H1 (cell line): ENCODE results near the gene CNNM3. TPM values are rescaled to one million over a fixed set of nuclear protein-coding genes. Genes with fewer than 3 reads are reported as not detected.

Experiments used
- ASH2L ChIP-seq: fragments of 200-600, 300-600 bp; sonication (generic); IDR thresholded peaks from one replicate; pipeline ENCODE4 v1.7.1; 2017; ENCODE audit warnings: low read length
- RXRA ChIP-seq: IDR thresholded peaks from 2 replicates; pipeline ENCODE4 v1.6.1; 2011; ENCODE audit warnings: low read depth, mild to moderate bottlenecking, low read length, moderate library complexity; ENCODE audit not compliant: insufficient read depth
- SIRT6 ChIP-seq: IDR thresholded peaks from one replicate; pipeline ENCODE4 v1.7.1; 2012; ENCODE audit warnings: low read length, inconsistent platforms
- polyA plus RNA-seq, 7 experiments: library from polyadenylated mRNA; depleted of rRNA in 3 of 7; stranded (reverse) in 5 of 7; unstranded in 2 of 7; fragments of >200 nt in 5 of 7; fragments of 200-250 nt in 2 of 7; gene quantifications; 1 replicate in 5 of 7; 2 replicates in 1 of 7; 4 replicates in 1 of 7; pipeline versions ENCODE4 v1.2.1 to v1.2.3, GENCODE V29; 2011 to 2013; ENCODE audit warnings: missing spikeins in 2 of 7, mixed read lengths in 2 of 7
- total RNA-seq: library from RNA; stranded (reverse); fragmentation: NEBNext Ultra II Directional; extraction: Animal tissue kit (Norgen Biotek cat#: 25700); gene quantifications from 2 replicates; pipeline ENCODE4 v1.2.1, GENCODE V29; 2021

Gene CNNM3
- total and polyA plus RNA-seq, 2 of the 8 experiments (the other 6 are each of a cell fraction or from before 2014, with no cell fraction given): 29.1 to 29.2 TPM

DNA sequence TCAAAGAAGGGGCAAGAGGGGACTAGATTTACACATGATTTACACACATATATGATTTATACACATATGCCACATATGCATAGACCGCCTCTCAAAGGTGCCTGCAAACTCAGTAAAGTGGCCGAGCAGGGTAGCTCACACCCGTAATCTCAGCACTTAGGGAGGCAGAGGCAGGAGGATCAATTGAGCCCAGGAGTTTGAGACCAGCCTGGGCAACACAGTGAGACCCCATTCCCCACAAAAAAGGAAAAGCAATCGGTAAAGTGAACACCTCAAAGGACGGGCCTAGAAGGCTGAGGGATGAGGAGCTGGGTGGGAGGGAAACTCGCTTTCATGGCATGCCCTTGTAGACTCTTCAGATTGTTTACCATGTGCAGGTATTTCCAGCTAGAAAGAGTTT, 36.6 kb downstream of the CNNM3 start (continued):
- TF ChIP-seq RXRA: no peak
- TF ChIP-seq SIRT6: no peak
- TF ChIP-seq ASH2L: no peak
